ENCODE measurements around the gene MEF2B. TPM values are rescaled to one million over a fixed set of nuclear protein-coding genes. Genes with fewer than 3 reads are reported as not detected.

Gene MEF2B
- total RNA-seq, 6 donors from 2014 or later: 2.0 to 3.9 (median 3.1) TPM; not detected in 3

DNA sequence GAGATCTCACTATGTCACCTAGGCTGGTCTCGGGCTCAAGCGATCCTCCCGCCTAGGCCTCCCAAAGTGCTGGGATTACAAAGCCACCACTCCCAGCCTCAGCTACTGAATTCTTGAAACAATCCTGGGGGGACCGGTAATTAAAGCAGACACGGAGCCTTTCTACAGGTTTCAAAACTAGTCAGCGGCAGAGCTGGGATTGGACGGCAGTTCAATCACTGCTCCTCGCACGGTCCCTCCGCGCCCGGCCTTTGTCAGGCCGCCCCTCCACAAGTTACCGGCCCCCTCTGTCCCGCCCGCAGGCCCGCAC, 21.7 kb upstream of the MEF2B start:
- Histone ChIP-seq H3K4me1 (peaks cover 38 to 63% (median 45%) of the 10 kb centered on the region in 4 donors), H3K27me3 (no peaks in the 10 kb centered on the region), H3K4me3 (peak overlapping the region; percentile 80 to 95 (median 94)), H3K27ac (peak overlapping the region; percentile 96 to 100 (median 99)), H3K36me3 (peaks cover 0 to 13% (median 6%) of the 10 kb centered on the region in 4 donors), H3K9me3 (no peaks in the 10 kb centered on the region)
- no peak for DNase-seq
- TF ChIP-seq, protein P1, sequence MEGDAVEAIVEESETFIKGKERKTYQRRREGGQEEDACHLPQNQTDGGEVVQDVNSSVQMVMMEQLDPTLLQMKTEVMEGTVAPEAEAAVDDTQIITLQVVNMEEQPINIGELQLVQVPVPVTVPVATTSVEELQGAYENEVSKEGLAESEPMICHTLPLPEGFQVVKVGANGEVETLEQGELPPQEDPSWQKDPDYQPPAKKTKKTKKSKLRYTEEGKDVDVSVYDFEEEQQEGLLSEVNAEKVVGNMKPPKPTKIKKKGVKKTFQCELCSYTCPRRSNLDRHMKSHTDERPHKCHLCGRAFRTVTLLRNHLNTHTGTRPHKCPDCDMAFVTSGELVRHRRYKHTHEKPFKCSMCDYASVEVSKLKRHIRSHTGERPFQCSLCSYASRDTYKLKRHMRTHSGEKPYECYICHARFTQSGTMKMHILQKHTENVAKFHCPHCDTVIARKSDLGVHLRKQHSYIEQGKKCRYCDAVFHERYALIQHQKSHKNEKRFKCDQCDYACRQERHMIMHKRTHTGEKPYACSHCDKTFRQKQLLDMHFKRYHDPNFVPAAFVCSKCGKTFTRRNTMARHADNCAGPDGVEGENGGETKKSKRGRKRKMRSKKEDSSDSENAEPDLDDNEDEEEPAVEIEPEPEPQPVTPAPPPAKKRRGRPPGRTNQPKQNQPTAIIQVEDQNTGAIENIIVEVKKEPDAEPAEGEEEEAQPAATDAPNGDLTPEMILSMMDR (IDR thresholded peaks at IDR 0.05): no peak
- TF ChIP-seq POLR2AphosphoS5 (IDR thresholded peaks at IDR 0.05) (no peak), POLR2A (IDR thresholded peaks at IDR 0.05) (no peak), EP300 (IDR thresholded peaks at IDR 0.05) (no peak)
- ATAC-seq (ENCODE audit: low FRiP score in 2 of 2): no peak
- 1 to 3% methylated on average over 8 to 17 of the region's 17 CpGs for WGBS, 2 donors

DNA sequence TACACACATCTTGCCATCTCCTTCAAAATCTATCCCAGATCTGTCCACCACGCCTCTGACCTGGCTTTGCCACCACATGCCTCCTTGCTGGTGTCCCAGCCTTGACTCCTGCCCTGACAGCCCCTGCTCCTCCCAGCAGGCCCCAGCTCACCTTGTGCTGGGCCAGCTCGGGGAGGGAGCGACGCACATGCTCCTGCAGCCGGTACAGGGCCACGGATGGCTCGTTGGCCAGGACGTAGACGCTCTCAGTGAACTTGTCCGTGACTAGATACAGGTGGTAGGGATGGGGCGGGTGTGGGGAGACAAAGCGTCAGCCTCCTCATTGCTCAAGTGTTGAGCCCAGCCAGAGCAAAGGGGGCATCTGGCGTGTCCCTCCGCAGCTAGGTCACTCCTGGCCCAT, 16.7 kb upstream of the MEF2B start:
- Histone ChIP-seq H3K27me3 (no peaks in the 10 kb centered on the region), H3K4me1 (peaks cover 22 to 50% (median 25%) of the 10 kb centered on the region in 4 donors), H3K4me3 (no peak overlapping the region), H3K36me3 (peaks cover 8 to 36% (median 16%) of the 10 kb centered on the region in 4 donors), H3K9me3 (no peaks in the 10 kb centered on the region), H3K27ac (peak overlapping the region; percentile 43 to 84 (median 70))
- ATAC-seq (ENCODE audit: low FRiP score in 2 of 2): no peak
- TF ChIP-seq POLR2A (IDR thresholded peaks at IDR 0.05): no peak
- no peak for TF ChIP-seq EP300 (IDR thresholded peaks at IDR 0.05)
- TF ChIP-seq, protein P1 (IDR thresholded peaks at IDR 0.05): no peak
- no peak for TF ChIP-seq POLR2AphosphoS5 (IDR thresholded peaks at IDR 0.05)
- WGBS, 2 donors: 97% methylated on average over 14 of the region's 14 CpGs
- DNase-seq: no peak

DNA sequence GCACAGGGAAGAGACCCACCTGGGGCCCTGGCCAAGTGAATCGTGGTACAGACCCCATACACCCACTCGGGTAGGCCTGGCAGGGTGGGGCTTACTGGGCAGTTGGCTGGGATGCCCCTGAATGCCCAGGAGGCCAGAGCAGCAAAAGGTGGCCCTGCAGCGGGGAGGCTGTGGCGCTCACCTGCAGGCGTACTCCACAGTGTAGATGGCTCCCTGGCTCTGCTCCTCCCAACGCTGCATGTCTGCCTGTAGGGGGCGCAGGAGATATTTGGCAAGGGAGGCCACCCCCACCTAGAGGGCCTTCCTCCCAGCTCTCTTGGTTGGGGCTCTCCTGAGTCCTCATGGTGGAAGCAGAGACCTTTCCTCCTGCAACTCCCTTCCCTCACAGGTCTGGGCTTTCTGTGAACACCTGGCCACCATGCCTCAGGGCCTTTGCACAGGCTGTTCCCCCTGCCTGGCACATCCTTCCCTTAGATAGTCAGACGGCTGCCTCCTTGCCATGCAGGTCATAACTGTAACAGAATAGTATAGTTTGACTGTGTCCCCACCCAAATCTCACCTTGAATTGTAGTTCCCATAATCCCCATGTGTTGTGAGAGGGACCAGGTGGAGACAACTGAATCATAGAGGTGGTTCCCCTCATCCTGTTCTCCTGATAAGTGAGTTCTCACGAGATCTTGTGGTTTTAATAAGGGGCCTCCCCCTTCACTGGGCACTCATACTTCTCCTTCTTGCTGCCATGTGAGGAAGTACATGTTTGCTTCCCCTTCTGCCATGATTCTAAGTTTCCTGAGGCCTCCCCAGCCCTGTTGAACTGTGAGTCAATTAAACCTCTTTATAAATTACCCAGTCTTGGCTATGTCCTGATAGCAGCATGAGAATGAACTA, 16.0 kb upstream of the MEF2B start:
- WGBS, 2 donors: 63 to 69% methylated on average over 2 to 9 of the region's 9 CpGs
- ATAC-seq (ENCODE audit: low FRiP score in 2 of 2) (peak; percentile 65 to 76), DNase-seq (peak in 1 of 2 donors; percentile 43)
- H3K36me3 ChIP-seq: peaks cover 10 to 42% (median 19%) of the 10 kb centered on the region in 4 donors
- H3K27ac ChIP-seq: peak overlapping the region; percentile 43 to 84 (median 70)
- no peaks in the 10 kb centered on the region for H3K9me3 ChIP-seq
- H3K4me3 ChIP-seq: no peak overlapping the region
- TF ChIP-seq POLR2A (IDR thresholded peaks at IDR 0.05): no peak
- TF ChIP-seq POLR2AphosphoS5 (IDR thresholded peaks at IDR 0.05): no peak
- no peak for TF ChIP-seq EP300 (IDR thresholded peaks at IDR 0.05)
- TF ChIP-seq, protein P1 (IDR thresholded peaks at IDR 0.05): peak; percentile 44 to 73 (median 50)
- peaks cover 20 to 46% (median 21%) of the 10 kb centered on the region in 4 donors for H3K4me1 ChIP-seq
- no peaks in the 10 kb centered on the region for H3K27me3 ChIP-seq

DNA sequence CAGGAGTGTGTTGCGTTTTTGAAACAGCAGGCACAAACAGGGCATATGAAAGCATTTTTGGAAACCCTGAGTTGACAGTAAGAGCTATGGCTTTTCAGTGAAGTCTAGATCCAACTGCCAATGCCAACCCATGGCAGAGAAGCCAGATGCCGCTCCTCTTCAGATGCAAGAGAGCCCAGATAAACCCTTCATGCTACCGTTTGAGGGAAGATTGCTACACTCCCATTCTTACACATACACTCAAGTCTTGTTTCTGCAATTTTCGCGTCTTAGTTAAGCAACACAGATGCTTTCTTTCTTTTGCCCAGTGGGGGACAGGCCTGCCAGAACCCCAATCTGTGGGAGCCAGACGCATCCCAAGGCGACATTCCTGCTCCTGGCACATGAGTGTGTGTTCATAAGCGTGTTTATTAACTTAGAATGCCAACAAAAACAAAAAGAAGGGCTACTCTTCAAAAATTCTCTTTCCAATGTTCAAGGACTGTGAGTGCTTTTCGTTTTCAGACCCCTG, 11.5 kb upstream of the MEF2B start:
- no peak for TF ChIP-seq POLR2AphosphoS5 (IDR thresholded peaks at IDR 0.05)
- TF ChIP-seq EP300 (IDR thresholded peaks at IDR 0.05): no peak
- Histone ChIP-seq H3K4me3 (no peak overlapping the region), H3K36me3 (peaks cover 13 to 74% (median 46%) of the 10 kb centered on the region in 4 donors), H3K27me3 (no peaks in the 10 kb centered on the region), H3K27ac (peak overlapping the region in 2 of 4 donors; percentile 5 to 34), H3K9me3 (peaks cover 0 to 3% (median 0%) of the 10 kb centered on the region in 4 donors), H3K4me1 (peaks cover 0 to 9% (median 0%) of the 10 kb centered on the region in 4 donors)
- DNase-seq (no peak), ATAC-seq (ENCODE audit: low FRiP score in 2 of 2) (no peak)
- WGBS, 2 donors: 83 to 88% methylated on average over 9 of the region's 9 CpGs
